Measurements from ENCODE around the gene CNTN4.

CNTN4 gene

GRCh38 chr3:3005146-3005744 is 906.6 kb downstream of the CNTN4 start:
- no peak for DNase-seq

- DNase-seq, result no peak
Measured at GRCh38 chr3:3013317-3014052, 914.8 kb downstream of the CNTN4 start.

GRCh38 chr3:3015185-3016089 is 916.8 kb downstream of the CNTN4 start:
- no peak for DNase-seq

- DNase-seq, result no peak
Measured at GRCh38 chr3:3016226-3016625, 917.6 kb downstream of the CNTN4 start.

GRCh38 chr3:3020209-3020608 is 921.5 kb downstream of the CNTN4 start:
- no peak for DNase-seq

- no peak for DNase-seq
Measured at GRCh38 chr3:3023111-3023745, 924.6 kb downstream of the CNTN4 start.

- no peak for DNase-seq
Measured at GRCh38 chr3:3027976-3028567, 929.4 kb downstream of the CNTN4 start.

- no peak for DNase-seq
Measured at GRCh38 chr3:3031326-3031725, 932.7 kb downstream of the CNTN4 start.

- no peak for DNase-seq
Measured at GRCh38 chr3:3037156-3037555, 938.5 kb downstream of the CNTN4 start.

- no peak for DNase-seq
Measured at GRCh38 chr3:3038201-3038991, 939.7 kb downstream of the CNTN4 start.

GRCh38 chr3:3053974-3054373 is 955.3 kb downstream of the CNTN4 start:
- DNase-seq, result no peak

GRCh38 chr3:3059645-3060044 is 961.0 kb downstream of the CNTN4 start:
- no peak for DNase-seq

- no peak for DNase-seq
Measured at GRCh38 chr3:3064297-3064696, 965.6 kb downstream of the CNTN4 start.

- no peak for DNase-seq
Measured at GRCh38 chr3:3065876-3066275, 967.2 kb downstream of the CNTN4 start.

- no peak for DNase-seq
Measured at GRCh38 chr3:3066378-3066777, 967.7 kb downstream of the CNTN4 start.

- DNase-seq, result no peak
Measured at GRCh38 chr3:3066910-3067309, 968.2 kb downstream of the CNTN4 start.

GRCh38 chr3:3068358-3068881 is 969.8 kb downstream of the CNTN4 start:
- no peak for DNase-seq

GRCh38 chr3:3069723-3070122 is 971.1 kb downstream of the CNTN4 start:
- no peak for DNase-seq

GRCh38 chr3:3071136-3071535 is 972.5 kb downstream of the CNTN4 start:
- DNase-seq, result no peak

GRCh38 chr3:3074551-3075257 is 976.0 kb downstream of the CNTN4 start:
- DNase-seq, result no peak

- DNase-seq, result no peak
Measured at GRCh38 chr3:3080309-3080708, 981.6 kb downstream of the CNTN4 start.

Measured in GOT3 (cell line).